Right lobe of liver (tissue), 6 donors: Measurements from ENCODE around the gene CORO1A. TPM values are rescaled to one million over a fixed set of nuclear protein-coding genes. Genes with fewer than 3 reads are reported as not detected.

Source experiments
- ATAC-seq, 4 donors: fragments of 200-7000 bp; cut with Tn5 transposase; one replicate each; pipeline ENCODE4 v1.9.1; 2020; ENCODE audit warnings: mild to moderate bottlenecking in 4 of 4, moderate library complexity in 4 of 4
- DNase-seq, 3 donors: peaks; one replicate each; pipeline ENCODE4 v3.0.0-alpha.2; 2020
- H3K27ac ChIP-seq, 3 donors: fragments of 200-600 bp; one replicate each; pipeline ENCODE4 v1.8.0; 2022
- H3K27me3 ChIP-seq, 2 donors: fragments of 200-600 bp; one replicate each; pipeline ENCODE4 v1.8.0; 2022
- H3K36me3 ChIP-seq, 4 donors: fragments of 200-600 bp; sonication (generic) in 1 of 4; one replicate each; pipeline versions ENCODE4 v1.5.1 to v1.8.0; 2017 to 2022; ENCODE audit warnings: control low read depth in 1 of 4
- H3K4me1 ChIP-seq, 4 donors: fragments of 200-600 bp; sonication (generic) in 1 of 4; one replicate each; pipeline versions ENCODE4 v1.5.1 to v1.8.0; 2017 to 2022; ENCODE audit warnings: control low read depth in 1 of 4
- H3K4me3 ChIP-seq, 3 donors: fragments of 200-600 bp; one replicate each; pipeline ENCODE4 v1.8.0; 2022
- H3K9me3 ChIP-seq, 4 donors: fragments of 200-600 bp; sonication (generic) in 1 of 4; one replicate each; pipeline versions ENCODE4 v1.5.1 to v1.8.0; 2017 to 2022; ENCODE audit warnings: control low read depth in 1 of 4
- CTCF ChIP-seq, 4 donors: fragments of 200-600 bp in 3 of 4; fragments of 450-650 bp in 1 of 4; IDR thresholded peaks; one replicate each; pipeline versions ENCODE4 v1.5.1 to v1.8.0; 2016 to 2022; ENCODE audit warnings: antibody characterized with exemption in 4 of 4, mild to moderate bottlenecking in 2 of 4
- POLR2A ChIP-seq: fragments of 450-650 bp; IDR thresholded peaks from one replicate; pipeline ENCODE4 v1.6.1; 2017; ENCODE audit warnings: antibody characterized with exemption, mild to moderate bottlenecking
- WGBS: methylation state at CpG from one replicate; pipeline ENCODE4 v1.1.6; 2018; ENCODE audit warnings: low coverage, low lambda C conversion rate; ENCODE audit not compliant: insufficient coverage; ENCODE audit errors: missing lambda C conversion rate; 5-methylcytosine and 5-hydroxymethylcytosine counted together
- intact Hi-C, 2 donors: fragments of 100-400 bp; cut with DNase I; formaldehyde crosslinking; loops; one replicate each; pipeline versions ENCODE4 v1.11.2 to v1.14.1; 2022
- total RNA-seq, 6 experiments: library from RNA; depleted of rRNA in 2 of 6; stranded (reverse); fragments of >200 nt in 2 of 6; fragmentation: NEBNext Ultra II Directional in 3 of 6; extraction: Animal tissue kit (Norgen Biotek cat#: 25700) in 3 of 6; gene quantifications; one replicate each; pipeline versions ENCODE4 v1.1.0 to v1.2.4, GENCODE V29; 2016 to 2023
- donor health status: DM: no; HTN: yes; CAD: no.
- donor health status: DM: no; HTN: no; CAD: no.
- donor health status: DM: no; HTN: no; CAD: no.
- donor health status: DM: no; HTN: yes; CAD: no.
- donor health status: DM: no; HTN: yes; CAD: no.

The CORO1A gene
- total RNA-seq, 6 experiments from 2014 or later: 7.0 to 15.2 (median 7.9) TPM

DNA sequence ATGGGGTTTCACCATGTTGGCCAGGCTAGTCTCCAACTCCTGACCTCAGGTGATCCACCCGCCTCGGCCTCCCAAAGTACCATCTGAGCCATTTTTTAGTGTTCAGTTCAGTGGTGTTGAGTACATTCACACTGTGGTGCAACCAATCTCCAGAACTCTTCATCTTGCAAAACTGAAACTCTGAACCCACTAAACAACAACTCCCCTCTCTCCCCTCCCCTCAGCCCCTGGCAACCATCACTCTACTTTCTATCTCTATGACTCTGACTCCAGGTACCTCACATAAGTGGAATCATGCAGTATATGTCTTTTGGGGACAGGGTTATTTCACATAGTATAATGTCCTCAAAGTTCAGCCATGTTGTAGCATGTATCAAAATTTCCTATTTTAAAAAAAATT is 41.7 kb upstream of the CORO1A start:
- H3K36me3 ChIP-seq: no peaks in the 10 kb centered on the region
- no peaks in the 10 kb centered on the region for H3K4me1 ChIP-seq
- no peak overlapping the region for H3K4me3 ChIP-seq
- no peak for TF ChIP-seq CTCF (IDR thresholded peaks at IDR 0.05)
- no peak for DNase-seq
- no peaks in the 10 kb centered on the region for H3K9me3 ChIP-seq
- no peak for ATAC-seq
- intact Hi-C loops: no loop called here
- 92% methylated on average over 2 of the region's 2 CpGs for WGBS
- no peaks in the 10 kb centered on the region for H3K27me3 ChIP-seq
- no peak overlapping the region for H3K27ac ChIP-seq

GRCh38 chr16:30142672-30143346 is 40.6 kb upstream of the CORO1A start:
- ATAC-seq (peak in 3 of 4 donors; percentile 48 to 60 (median 55)), DNase-seq (no peak)
- WGBS: 68% methylated on average over 12 of the region's 13 CpGs
- Histone ChIP-seq H3K9me3 (no peaks in the 10 kb centered on the region), H3K27ac (no peak overlapping the region), H3K4me1 (no peaks in the 10 kb centered on the region), H3K4me3 (no peak overlapping the region), H3K36me3 (no peaks in the 10 kb centered on the region), H3K27me3 (no peaks in the 10 kb centered on the region)
- intact Hi-C loops: no loop called here
- no peak for TF ChIP-seq POLR2A
- no peak for TF ChIP-seq CTCF (IDR thresholded peaks at IDR 0.05)

- no peaks in the 10 kb centered on the region for H3K36me3 ChIP-seq
- H3K9me3 ChIP-seq: no peaks in the 10 kb centered on the region
- DNase-seq: no peak
- no peak for ATAC-seq
- intact Hi-C loops: no loop called here
- no peak overlapping the region for H3K27ac ChIP-seq
- WGBS: 53% methylated on average over 2 of the region's 2 CpGs
- no peaks in the 10 kb centered on the region for H3K27me3 ChIP-seq
- no peaks in the 10 kb centered on the region for H3K4me1 ChIP-seq
- H3K4me3 ChIP-seq: no peak overlapping the region
- TF ChIP-seq POLR2A (no peak), CTCF (IDR thresholded peaks at IDR 0.05) (no peak)
Observed at GRCh38 chr16:30143347-30143702, 40.1 kb upstream of the CORO1A start.

GRCh38 chr16:30144017-30144416 is 39.4 kb upstream of the CORO1A start:
- DNase-seq (no peak), ATAC-seq (no peak)
- Histone ChIP-seq H3K4me3 (no peak overlapping the region), H3K9me3 (no peaks in the 10 kb centered on the region), H3K27ac (no peak overlapping the region), H3K4me1 (no peaks in the 10 kb centered on the region), H3K27me3 (no peaks in the 10 kb centered on the region), H3K36me3 (no peaks in the 10 kb centered on the region)
- no peak for TF ChIP-seq CTCF (IDR thresholded peaks at IDR 0.05)
- TF ChIP-seq POLR2A: no peak
- intact Hi-C loops: no loop called here

- no peak overlapping the region for H3K27ac ChIP-seq
- H3K4me1 ChIP-seq: no peaks in the 10 kb centered on the region
- no peak for ATAC-seq
- no peak overlapping the region for H3K4me3 ChIP-seq
- TF ChIP-seq POLR2A: no peak
- no peak for TF ChIP-seq CTCF (IDR thresholded peaks at IDR 0.05)
- no peaks in the 10 kb centered on the region for H3K36me3 ChIP-seq
- DNase-seq: no peak
- H3K9me3 ChIP-seq: no peaks in the 10 kb centered on the region
- no peaks in the 10 kb centered on the region for H3K27me3 ChIP-seq
- intact Hi-C loops: no loop called here
- WGBS: 25% methylated on average over 1 of the region's 1 CpG
Observed at GRCh38 chr16:30144917-30145316, 38.5 kb upstream of the CORO1A start.
